GM11168 (cell line): Measurements from ENCODE around the gene ASCC2.
"Not testable (repeated sequence)": the region's sequence is repeated elsewhere in the genome, so short reads cannot be mapped to it uniquely, and the experiment has no call there.

Experiments
- in situ Hi-C: fragments of 300-500 bp; cut with MboI; formaldehyde crosslinking; loops from one replicate; pipeline ENCODE4 v1.12.0; 2022; ENCODE audit warnings: low sequenced_read_pairs; ENCODE audit not compliant: unreplicated experiment

Gene ASCC2

DNA sequence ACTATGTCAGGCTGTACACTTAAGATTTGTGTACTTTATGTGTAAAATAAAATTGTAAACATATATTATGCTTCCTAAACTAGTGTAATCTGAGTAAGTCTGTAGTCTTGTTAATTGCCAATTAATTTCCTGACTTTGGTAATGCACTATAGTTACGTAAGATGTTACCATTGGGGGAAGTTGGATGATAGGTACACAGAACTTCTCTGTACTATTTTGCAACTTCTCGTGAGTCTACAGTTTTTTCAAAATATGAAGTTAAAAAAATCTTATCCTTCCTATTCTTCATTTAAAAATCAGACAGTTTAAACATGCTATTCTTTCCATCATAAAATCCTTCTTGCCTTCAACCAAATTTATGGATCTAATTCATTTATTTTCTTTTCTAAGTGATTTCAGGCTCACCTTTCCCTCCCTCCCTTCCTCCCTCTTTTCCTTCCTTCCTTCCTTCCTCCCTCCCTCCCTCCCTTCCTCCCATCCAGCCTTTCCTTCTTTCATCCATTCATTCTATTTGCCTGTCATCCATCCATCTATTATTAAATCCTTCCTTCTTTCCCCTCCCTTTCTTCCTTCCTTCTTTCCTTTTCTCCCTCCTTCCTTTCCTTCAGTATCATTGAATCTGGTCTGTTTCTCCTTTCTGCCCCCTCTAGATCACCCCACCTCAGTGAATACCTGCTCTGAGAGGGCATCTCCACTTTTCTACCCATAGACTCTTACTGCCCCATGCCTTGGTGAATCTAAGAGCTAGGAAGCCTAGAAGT is 22.1 kb upstream of the ASCC2 start:
- in situ Hi-C loops, result no loop called here

DNA sequence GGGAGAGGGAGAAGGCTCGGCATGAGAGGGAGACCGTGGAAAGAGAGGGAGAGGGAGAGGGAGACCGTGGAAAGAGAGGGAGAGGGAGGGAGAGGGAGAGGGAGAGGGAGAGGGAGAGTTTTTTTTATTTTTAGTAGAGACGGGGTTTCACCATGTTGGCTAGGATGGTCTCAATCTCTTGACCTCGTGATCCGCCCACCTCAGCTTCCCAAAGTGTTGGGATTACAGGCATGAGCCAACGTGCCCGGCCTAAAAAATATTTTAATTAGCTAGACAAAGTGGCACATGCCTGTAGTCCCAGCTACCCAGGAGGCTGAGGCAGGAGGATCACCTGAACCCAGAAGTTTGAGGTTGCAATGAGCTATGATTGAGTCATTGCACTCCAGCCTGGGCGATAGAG is 21.0 kb upstream of the ASCC2 start:
- in situ Hi-C loops, result not testable (repeated sequence)

- in situ Hi-C loops, result no loop called here
These were observed 18.4 kb upstream of the ASCC2 start for GRCh38 chr22:29856496-29856895.

DNA sequence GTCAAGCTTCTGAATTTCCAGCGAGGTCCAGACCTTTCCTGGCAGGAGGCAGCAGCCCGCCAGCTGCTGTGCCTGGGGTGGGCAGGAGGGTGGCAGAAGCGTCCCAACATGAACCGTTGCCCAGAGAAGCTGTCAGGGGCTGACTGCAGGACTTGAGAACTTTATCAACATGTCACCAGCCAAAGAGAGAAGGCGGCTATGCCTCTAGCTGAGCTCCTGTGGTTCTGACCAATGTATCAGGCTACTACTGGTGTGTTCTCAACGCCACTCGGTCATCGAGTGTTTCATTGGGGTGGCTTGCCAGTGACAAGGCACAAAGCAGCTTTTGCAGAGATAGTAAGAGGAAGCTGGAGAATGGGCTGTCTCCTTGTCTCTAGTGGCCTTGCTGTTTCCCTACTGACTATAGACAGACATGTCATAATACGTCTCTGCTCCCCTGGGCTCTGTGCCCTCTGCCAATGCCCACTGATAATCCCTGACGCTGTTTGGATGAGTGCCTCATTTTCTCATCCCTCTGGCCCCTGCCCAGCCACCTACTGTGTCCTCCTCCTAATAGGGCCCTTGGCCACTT is 17.6 kb upstream of the ASCC2 start:
- in situ Hi-C loops, result no loop called here

DNA sequence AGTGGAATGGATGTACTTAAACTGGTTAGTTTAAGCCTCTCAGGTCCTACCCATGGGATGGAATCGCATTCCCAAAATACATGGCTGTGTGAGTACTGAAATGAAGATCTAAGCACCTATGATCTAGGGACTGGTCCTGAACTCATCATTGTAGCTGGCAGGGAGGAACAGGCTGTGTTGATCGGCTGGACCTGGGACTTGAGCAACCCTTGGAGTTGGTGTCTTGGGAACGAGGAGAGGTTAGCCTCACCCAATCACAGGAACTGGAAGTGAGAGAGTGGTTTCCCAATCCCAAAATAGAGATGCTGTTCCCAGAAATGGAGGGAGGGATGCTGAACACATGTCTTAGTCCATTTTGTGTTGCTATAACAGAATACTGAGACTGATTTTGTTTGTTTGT is 16.4 kb upstream of the ASCC2 start:
- in situ Hi-C loops, result no loop called here

GRCh38 chr22:29848111-29848510 is 10.0 kb upstream of the ASCC2 start:
- in situ Hi-C loops, result no loop called here

GRCh38 chr22:29846290-29846689 is 8.2 kb upstream of the ASCC2 start:
- in situ Hi-C loops, result no loop called here

DNA sequence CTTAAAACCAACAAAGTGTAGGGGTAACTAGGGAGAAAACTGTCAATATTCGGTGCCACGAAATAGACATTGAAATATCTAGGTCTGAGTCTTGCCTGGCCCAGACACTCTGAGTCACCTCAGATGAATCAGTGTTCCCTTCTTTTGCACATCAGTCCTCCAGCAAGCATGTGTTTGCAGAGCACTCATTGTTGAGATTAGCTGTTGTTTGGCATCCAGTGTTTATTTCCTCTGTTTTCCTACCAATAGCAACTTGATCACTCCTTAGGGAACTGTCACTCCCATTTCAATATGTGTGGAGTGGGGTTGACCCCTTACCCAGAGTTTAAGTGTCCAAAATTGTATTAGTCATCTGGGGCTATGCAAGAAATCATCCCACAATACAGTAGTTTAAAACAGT is 4.7 kb upstream of the ASCC2 start:
- in situ Hi-C loops, result no loop called here

DNA sequence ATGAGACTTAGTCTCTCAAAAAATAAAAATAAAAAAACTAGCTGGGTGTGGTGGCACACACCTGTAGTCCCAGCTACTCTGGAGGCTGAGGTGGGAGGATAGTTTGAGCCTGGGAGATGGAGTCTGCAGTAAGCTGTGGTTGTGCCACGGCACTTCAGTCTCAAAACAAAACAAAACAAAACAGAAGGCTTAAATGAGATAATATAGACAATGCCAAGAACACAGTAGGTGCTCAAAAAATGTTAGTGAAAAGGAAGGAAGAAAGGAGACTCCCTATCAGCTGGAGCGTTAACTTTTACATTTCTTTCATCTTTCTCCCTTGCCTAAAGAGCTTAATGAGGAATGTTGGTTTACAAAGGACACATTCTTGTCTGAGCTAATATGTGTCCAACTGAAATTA is 4.1 kb upstream of the ASCC2 start:
- in situ Hi-C loops, result no loop called here

DNA sequence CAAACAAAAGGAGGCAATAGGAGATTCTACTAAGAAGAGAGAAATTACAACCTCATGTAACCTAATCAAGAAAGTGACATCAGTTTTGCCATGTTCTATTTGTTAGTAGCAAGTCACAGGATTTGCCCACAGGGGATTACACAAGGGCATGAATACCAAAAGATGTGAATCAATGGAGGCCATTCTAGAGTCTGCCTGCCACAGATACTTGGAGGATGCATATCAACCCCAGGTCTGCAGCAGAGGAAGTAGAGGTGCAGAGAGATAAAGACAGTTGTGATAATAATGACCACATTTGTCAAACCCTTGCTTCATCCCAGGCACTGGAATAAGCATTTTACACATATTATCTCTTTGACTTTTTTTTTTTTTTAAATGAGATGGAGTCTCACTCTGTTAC is 2.4 kb upstream of the ASCC2 start:
- in situ Hi-C loops, result no loop called here

- in situ Hi-C loops, result no loop called here
These were observed 965 bp upstream of the ASCC2 start for GRCh38 chr22:29839039-29839438.

- in situ Hi-C loops, result no loop called here
These were observed 504 bp upstream of the ASCC2 start for GRCh38 chr22:29838599-29838956.

DNA sequence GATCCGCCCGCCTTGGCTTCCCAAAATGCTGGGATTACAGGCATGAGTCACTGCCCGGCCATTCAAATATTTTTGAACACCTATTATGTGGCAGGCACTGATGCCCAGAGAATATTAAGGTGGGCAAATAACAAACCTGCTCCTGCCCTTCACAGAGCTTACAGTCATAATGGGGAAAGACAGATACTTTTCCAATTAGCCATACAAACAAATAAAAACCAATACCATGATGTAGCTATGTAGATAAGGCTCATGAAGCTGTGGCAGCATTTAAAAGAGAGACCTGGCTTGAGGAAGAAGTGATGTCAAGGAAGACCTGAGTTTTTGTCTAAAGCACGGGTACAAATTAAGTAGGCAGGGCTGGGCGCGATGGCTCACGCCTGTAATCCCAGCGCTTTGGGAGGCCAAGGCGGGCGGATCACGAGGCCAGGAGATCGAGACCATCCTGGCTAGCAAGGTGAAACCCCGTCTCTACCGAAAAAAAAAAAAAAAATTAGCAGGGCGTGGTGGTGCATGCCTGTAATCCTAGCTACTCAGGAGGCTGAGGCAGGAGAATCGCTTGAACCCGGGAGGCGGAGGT is 1.2 kb downstream of the ASCC2 start:
- in situ Hi-C loops, result not testable (repeated sequence)

DNA sequence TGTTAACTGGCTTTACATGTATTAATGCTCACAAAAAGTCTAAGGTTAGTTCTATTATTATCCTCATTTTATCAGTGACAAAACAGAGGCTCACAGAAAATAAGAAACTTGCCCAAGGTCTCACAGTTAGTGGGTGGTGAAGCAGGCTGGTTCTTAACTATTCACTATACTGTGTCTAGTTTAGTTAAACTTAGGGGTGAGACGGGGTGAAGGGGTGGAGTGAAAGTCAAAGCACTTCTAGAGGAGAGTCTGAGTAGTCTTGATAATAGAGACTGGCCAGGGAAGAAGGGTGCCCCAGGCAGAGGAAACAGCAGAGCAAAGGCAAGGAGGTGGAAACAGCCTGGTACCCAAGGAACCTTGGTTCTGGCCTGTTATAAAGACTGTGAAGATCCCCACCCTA is 4.0 kb downstream of the ASCC2 start:
- in situ Hi-C loops, result no loop called here

DNA sequence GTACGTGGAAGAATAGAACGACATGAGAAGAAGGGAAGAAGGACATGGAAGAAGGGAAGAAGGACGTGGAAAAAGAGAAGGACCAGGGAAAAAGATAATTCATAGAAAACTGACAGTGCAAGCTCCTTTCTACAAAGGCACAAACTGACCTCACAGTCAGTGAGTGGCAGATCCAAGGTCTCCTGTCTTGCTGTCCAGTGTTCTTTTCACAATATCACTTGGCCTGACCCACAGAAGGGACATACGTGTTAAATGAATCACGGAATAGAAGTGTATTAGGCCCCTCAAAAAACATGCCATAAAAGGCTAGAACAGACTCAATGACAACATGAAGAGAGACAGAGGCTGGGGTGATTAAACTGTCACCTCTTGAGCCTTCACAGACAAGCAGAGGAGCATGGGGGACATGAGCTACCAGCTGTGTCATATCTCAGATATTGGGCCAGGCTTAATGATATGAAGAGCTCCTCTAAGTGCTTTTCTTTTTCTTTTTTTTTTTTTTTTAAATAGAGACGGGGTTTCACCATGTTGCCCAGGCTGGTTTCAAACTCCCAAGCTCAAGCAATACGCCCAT is 4.6 kb downstream of the ASCC2 start:
- in situ Hi-C loops, result no loop called here

GRCh38 chr22:29831958-29832357 is 6.1 kb downstream of the ASCC2 start:
- in situ Hi-C loops, result no loop called here

- in situ Hi-C loops, result no loop called here
These were observed 6.7 kb downstream of the ASCC2 start for GRCh38 chr22:29831186-29831921.

GRCh38 chr22:29830585-29830984 is 7.5 kb downstream of the ASCC2 start:
- in situ Hi-C loops, result no loop called here

- in situ Hi-C loops, result not testable (repeated sequence)
These were observed 10.3 kb downstream of the ASCC2 start for GRCh38 chr22:29827726-29828125.

DNA sequence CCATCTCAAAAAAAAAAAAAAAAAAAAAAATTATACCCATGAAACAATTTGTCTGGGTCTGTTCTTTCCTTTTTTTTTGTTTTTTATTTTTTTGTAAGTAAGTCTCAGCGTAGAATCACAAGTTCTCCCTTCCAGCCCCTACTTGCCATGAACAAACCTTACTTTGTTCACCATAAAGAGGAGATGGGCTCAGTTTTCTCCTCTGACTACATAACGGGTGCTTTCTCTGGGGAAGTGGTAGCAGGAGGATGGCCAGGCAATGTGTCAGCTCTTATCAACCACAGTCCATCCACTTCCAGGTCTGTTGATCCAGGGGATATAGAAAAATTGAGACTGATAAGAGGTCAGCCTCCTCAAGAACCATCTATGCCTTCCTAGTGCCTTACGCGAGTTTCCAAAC is 11.0 kb downstream of the ASCC2 start:
- in situ Hi-C loops, result no loop called here

GRCh38 chr22:29825578-29825977 is 12.5 kb downstream of the ASCC2 start:
- in situ Hi-C loops, result no loop called here
